GM23338 (cell line): ENCODE data around the gene LAPTM5. TPM values are rescaled to one million over a fixed set of nuclear protein-coding genes. Genes with fewer than 3 reads are reported as not detected.

Experiments used
- ATAC-seq: fragments of 200-7000 bp; cut with Tn5 transposase; 3 replicates; pipeline ENCODE4 v1.9.1; 2020
- DNase-seq: peaks from one replicate; pipeline ENCODE4 v3.0.0-alpha.2; 2015; ENCODE audit warnings: low spot score
- H2AFZ ChIP-seq: fragments of 200-600 bp; sonication (generic); 2 replicates; pipeline ENCODE4 v1.8.0; 2016; ENCODE audit warnings: antibody characterized with exemption, mild to moderate bottlenecking, moderate library complexity
- H3F3A ChIP-seq: fragments of 200-600 bp; sonication (generic); replicated peaks from 2 replicates; pipeline ENCODE4 v1.8.0; 2017; ENCODE audit warnings: antibody characterized with exemption, mixed run types, low read depth
- H3K27ac ChIP-seq: fragments of 200-600 bp; sonication (generic); 2 replicates; pipeline ENCODE4 v1.6.1; 2016; ENCODE audit warnings: low read depth
- H3K27me3 ChIP-seq: fragments of 200-600 bp; sonication (generic); 2 replicates; pipeline ENCODE4 v1.8.0; 2016; ENCODE audit warnings: mild to moderate bottlenecking, mixed run types, moderate library complexity; ENCODE audit not compliant: insufficient read depth
- H3K36me3 ChIP-seq: fragments of 200-600 bp; sonication (generic); 2 replicates; pipeline ENCODE4 v1.8.0; 2016; ENCODE audit warnings: mild to moderate bottlenecking; ENCODE audit not compliant: insufficient read depth
- H3K4me1 ChIP-seq: fragments of 200-600 bp; sonication (generic); 2 replicates; pipeline ENCODE4 v1.8.0; 2016; ENCODE audit warnings: mild to moderate bottlenecking, moderate library complexity; ENCODE audit not compliant: insufficient read depth
- H3K4me2 ChIP-seq: fragments of 200-600 bp; sonication (generic); 2 replicates; pipeline ENCODE4 v1.7.1; 2017; ENCODE audit warnings: mixed run types
- H3K4me3 ChIP-seq: fragments of 200-600 bp; sonication (generic); 2 replicates; pipeline ENCODE4 v1.6.1; 2016; ENCODE audit warnings: mixed run types
- H3K79me2 ChIP-seq: fragments of 200-600 bp; sonication (generic); replicated peaks from 2 replicates; pipeline ENCODE4 v1.8.0; 2017; ENCODE audit warnings: mild to moderate bottlenecking; ENCODE audit not compliant: insufficient read depth
- H3K9me2 ChIP-seq: fragments of 200-600 bp; sonication (generic); 2 replicates; pipeline ENCODE4 v1.8.0; 2017; ENCODE audit not compliant: insufficient read depth
- H4K20me1 ChIP-seq: fragments of 200-600 bp; sonication (generic); replicated peaks from 2 replicates; pipeline ENCODE4 v1.8.0; 2017; ENCODE audit warnings: mild to moderate bottlenecking; ENCODE audit not compliant: insufficient read depth
- H3K27ac Mint-ChIP-seq: 2 replicates; pipeline ENCODE4 v1.8.0; 2020; ENCODE audit warnings: inconsistent platforms, mild to moderate bottlenecking, moderate library complexity, mixed read lengths
- H3K27me3 Mint-ChIP-seq: 3 replicates; pipeline ENCODE4 v1.8.0; 2022; ENCODE audit warnings: low read depth, mild to moderate bottlenecking, moderate library complexity, mixed read lengths, inconsistent platforms; ENCODE audit not compliant: insufficient read depth, poor library complexity
- H3K36me3 Mint-ChIP-seq: 3 replicates; pipeline ENCODE4 v1.8.0; 2021; ENCODE audit warnings: low read depth, mild to moderate bottlenecking, inconsistent platforms, moderate library complexity, mixed read lengths
- H3K4me1 Mint-ChIP-seq: 3 replicates; pipeline ENCODE4 v1.8.0; 2020; ENCODE audit warnings: mild to moderate bottlenecking, inconsistent platforms, mixed read lengths
- H3K4me3 Mint-ChIP-seq: 3 replicates; pipeline ENCODE4 v1.8.0; 2021; ENCODE audit warnings: moderate library complexity, mild to moderate bottlenecking, inconsistent platforms, mixed read lengths
- H3K9me3 Mint-ChIP-seq: 3 replicates; pipeline ENCODE4 v1.8.0; 2020; ENCODE audit warnings: moderate library complexity, mild to moderate bottlenecking, inconsistent platforms, mixed read lengths
- CREB1 ChIP-seq: fragments of 250-450 bp; sonication (Bioruptor Pico); IDR thresholded peaks from 2 replicates; pipeline ENCODE4 v1.5.0; 2020; ENCODE audit warnings: low read depth, mild to moderate bottlenecking, moderate library complexity
- CTCF ChIP-seq, 2 experiments: fragments of 200-600 bp in 1 of 2; sonication (generic) in 1 of 2; conservative IDR thresholded peaks; 2 replicates each; pipeline versions ENCODE4 v1.5.1 to v1.6.1; 2016 to 2017; ENCODE audit warnings: antibody characterized with exemption in 2 of 2, low read depth in 2 of 2, mild to moderate bottlenecking in 2 of 2, moderate library complexity in 1 of 2
- EZH2 ChIP-seq: fragments of 200-600 bp; sonication (generic); IDR thresholded peaks from one replicate; pipeline ENCODE4 v1.8.0; 2017; ENCODE audit warnings: antibody characterized with exemption, mild to moderate bottlenecking, low read depth; ENCODE audit not compliant: unreplicated experiment
- EZH2phosphoT487 ChIP-seq: fragments of 200-600 bp; sonication (generic); IDR thresholded peaks from one replicate; pipeline ENCODE4 v1.8.1; 2018; ENCODE audit warnings: antibody characterized with exemption; ENCODE audit not compliant: unreplicated experiment
- POLR2AphosphoS5 ChIP-seq: IDR thresholded peaks from 2 replicates; pipeline ENCODE4 v1.6.1; 2016; ENCODE audit warnings: antibody characterized with exemption, low read depth
- STAT1 ChIP-seq: IDR thresholded peaks from one replicate; pipeline ENCODE4 v1.6.1; 2016; ENCODE audit warnings: antibody characterized with exemption; ENCODE audit not compliant: unreplicated experiment
- polyA plus RNA-seq: library from polyadenylated mRNA; unstranded; fragments of >200 nt; fragmentation: Nextera tagmentation; extraction: Ambion mirVana; gene quantifications from 2 replicates; pipeline ENCODE4 v1.2.1, GENCODE V29; 2016
- total RNA-seq: library from RNA; depleted of rRNA; stranded (reverse); fragments of >200 nt; shearing (Covaris generic); gene quantifications from 2 replicates; pipeline ENCODE4 v1.2.3, GENCODE V29; 2014

LAPTM5 gene
- total and polyA plus RNA-seq, 2 experiments from 2014 or later: 0.21 TPM; not detected in 1

GRCh38 chr1:30742300-30742962 is 15.1 kb downstream of the LAPTM5 start:
- H3K9me3 Mint-ChIP-seq: peaks cover 4% of the 10 kb centered on the region; the same call in 1 of the 3 replicates
- peaks cover 14% of the 10 kb centered on the region for H3K27me3 Mint-ChIP-seq
- Histone ChIP-seq H3K79me2 (no peaks in the 10 kb centered on the region), H3K4me2 (no peak overlapping the region), H4K20me1 (no peaks in the 10 kb centered on the region), H3K27ac (no peak overlapping the region), H3K4me1 (no peaks in the 10 kb centered on the region), H3K36me3 (no peaks in the 10 kb centered on the region), H2AFZ (no peak overlapping the region), H3K9me2 (no peaks in the 10 kb centered on the region), H3K4me3 (no peak overlapping the region), H3K27me3 (no peaks in the 10 kb centered on the region), H3F3A (no peaks in the 10 kb centered on the region)
- no peak overlapping the region for H3K27ac Mint-ChIP-seq
- ATAC-seq: no peak
- no peak overlapping the region for H3K4me3 Mint-ChIP-seq
- no peaks in the 10 kb centered on the region for H3K36me3 Mint-ChIP-seq
- H3K4me1 Mint-ChIP-seq: peaks cover 14% of the 10 kb centered on the region
- TF ChIP-seq EZH2phosphoT487 (no peak), EZH2 (no peak), CTCF (conservative IDR thresholded peaks at IDR 0.05; ENCODE audit: low read depth in 2 of 2) (no peak), CREB1 (CRISPR knock-in tag) (no peak)
- no peak for DNase-seq

- H3K36me3 Mint-ChIP-seq: no peaks in the 10 kb centered on the region
- H3K27ac Mint-ChIP-seq: no peak overlapping the region
- H3K9me2 ChIP-seq: no peaks in the 10 kb centered on the region
- H3K4me1 Mint-ChIP-seq: peaks cover 13% of the 10 kb centered on the region
- H3K27me3 ChIP-seq: no peaks in the 10 kb centered on the region
- no peak overlapping the region for H3K4me2 ChIP-seq
- DNase-seq (no peak), ATAC-seq (no peak)
- no peaks in the 10 kb centered on the region for H3F3A ChIP-seq
- H3K27me3 Mint-ChIP-seq: peaks cover 16% of the 10 kb centered on the region
- H3K27ac ChIP-seq: no peak overlapping the region
- H3K4me1 ChIP-seq: no peaks in the 10 kb centered on the region
- TF ChIP-seq POLR2AphosphoS5 (no peak), STAT1 (no peak), EZH2 (no peak)
- H3K4me3 ChIP-seq: no peak overlapping the region
- no peak overlapping the region; the same call in 2 of the 3 replicates for H3K4me3 Mint-ChIP-seq
- no peaks in the 10 kb centered on the region for H3K36me3 ChIP-seq
- H2AFZ ChIP-seq: no peak overlapping the region
- H4K20me1 ChIP-seq: no peaks in the 10 kb centered on the region
- peaks cover 4% of the 10 kb centered on the region; the same call in 1 of the 3 replicates for H3K9me3 Mint-ChIP-seq
- no peaks in the 10 kb centered on the region for H3K79me2 ChIP-seq
Measured at GRCh38 chr1:30741239-30741894, 16.2 kb downstream of the LAPTM5 start.
